GM18498 (cell line): ENCODE results near the gene C17orf113.
"Not testable (repeated sequence)": the region's sequence is repeated elsewhere in the genome, so short reads cannot be mapped to it uniquely, and the experiment has no call there.

Experiments
- ATAC-seq: cut with Tn5 transposase; IDR thresholded peaks from one replicate; pipeline ENCODE4 v1.9.1; 2021; ENCODE audit warnings: mild to moderate bottlenecking, moderate library complexity; ENCODE audit not compliant: unreplicated experiment

Gene C17orf113

DNA sequence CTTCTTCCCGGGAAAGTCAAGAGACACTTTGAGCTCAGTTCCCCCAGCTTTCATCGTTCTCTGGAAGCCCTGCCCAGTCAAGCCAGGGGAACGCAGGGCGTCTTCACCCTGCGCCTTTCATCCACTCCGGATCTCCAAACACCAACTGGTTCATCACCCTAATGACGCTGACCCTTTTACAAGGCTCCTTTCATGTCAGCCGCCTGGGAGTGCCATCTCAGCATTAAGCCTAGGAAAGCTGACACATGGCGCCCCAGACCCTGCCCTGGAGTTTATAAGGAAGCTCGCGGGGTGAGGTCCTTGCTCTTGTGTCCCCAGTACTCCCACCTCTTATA lies 32.6 kb downstream of the C17orf113 start:
- no peak for ATAC-seq

DNA sequence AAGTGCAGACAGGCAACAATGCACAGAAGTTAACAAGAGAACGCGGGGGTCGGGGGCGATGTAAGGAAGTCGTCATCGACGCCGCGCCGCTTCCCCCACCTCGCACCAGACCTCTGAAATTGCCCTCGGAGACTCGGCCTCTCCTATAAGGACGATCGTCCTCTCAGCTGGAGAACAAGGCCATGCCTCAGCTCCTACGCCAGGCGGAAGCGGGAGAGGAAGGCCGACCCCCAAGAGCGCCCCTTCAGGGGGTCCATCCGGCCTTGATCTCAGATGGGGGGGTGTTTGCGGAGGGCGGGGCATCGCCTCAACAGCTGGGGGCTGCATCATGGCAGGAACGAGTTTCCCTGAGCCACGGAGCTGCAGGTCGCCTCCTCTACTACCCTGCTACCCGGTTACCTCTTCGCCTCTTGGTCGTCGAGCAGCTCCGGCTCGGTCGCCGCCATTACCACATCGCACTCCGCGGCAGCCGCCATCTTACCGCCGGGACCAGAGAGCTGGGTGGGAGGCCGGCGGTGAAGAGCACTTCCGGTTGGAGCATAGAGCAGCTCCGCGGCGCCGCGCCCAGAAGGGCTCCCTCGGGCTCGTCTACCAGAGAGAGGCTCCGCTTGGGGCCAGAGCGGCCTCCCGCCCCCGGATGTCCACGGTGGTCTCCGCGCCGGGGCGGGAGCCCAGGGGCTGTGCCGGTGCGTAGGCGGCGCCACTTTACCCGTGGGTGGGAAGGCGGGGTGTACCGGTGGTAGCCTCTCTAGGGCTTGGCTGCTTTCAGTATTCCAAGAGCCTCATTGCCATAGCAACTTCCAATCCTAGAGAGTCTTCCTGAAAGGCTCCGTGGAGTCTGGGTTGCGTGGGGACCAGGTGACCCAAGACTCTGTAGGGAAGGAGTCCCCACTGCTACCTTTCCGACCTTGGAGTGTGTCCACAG lies 33.2 kb downstream of the C17orf113 start, which contains the start of gene DNAJC7:
Gene DNAJC7, minus strand, starts transcription at position 499 of the 925 bp plus-strand sequence. Its CDS starts 23 bp downstream, at position 476.
- peak; percentile 84 for ATAC-seq

DNA sequence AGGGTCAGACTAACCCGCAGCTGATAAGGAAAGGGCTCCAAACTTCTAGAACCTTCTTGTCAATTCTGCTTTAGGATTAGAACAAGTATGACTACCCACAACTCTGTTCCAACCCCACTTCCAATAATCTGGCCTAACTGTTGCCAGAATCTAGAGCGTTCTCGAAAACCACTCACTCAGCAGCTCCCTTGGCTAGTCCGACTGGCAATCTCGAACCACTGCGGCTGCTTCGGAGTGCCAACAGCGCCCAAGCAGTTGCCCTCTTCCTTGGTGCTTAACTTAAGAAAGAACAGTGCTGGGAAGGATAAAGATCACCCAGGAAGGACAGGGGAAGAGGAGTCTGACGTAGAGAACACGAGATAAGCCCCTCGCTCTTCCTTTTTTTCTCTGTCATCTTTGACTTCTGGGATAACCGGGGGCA lies 34.0 kb downstream of the C17orf113 start:
- no peak for ATAC-seq

DNA sequence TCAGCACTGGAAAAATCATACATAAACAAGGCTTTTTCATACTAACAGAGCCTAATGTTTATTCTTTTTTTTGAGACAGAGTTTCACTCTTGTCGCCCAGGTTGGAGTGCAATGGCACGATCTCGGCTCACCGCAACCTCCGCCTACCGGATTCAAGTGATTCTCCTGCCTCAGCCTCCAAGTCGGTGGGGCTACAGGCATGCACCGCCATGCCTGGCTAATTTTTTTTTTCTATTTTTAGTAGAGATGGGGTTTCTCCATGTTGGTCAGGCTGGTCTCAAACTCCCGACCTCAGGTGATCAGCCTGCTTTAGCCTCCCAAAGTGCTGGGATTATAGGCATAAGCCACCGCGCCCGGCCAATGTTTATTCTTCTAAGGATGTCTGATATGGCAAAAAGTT lies 36.7 kb downstream of the C17orf113 start:
- not testable (repeated sequence) for ATAC-seq

DNA sequence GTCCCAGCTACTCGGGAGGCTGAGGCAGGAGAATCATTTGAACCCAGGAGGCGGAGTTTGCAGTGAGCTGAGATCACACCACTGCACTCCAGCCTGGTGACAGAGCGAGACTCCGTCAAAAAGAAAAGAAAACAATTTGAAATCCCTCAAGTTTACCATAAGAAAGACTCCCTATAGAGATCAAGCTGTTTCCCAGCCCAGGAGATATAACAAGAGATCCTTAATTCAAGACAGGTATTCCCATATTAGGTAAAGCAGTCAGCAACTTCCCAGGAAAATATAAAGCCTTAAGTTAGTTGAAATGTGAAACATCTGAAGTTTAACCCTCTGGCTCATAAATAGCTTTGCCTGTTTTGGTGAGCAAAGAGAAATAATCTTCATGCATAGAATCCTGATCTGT lies 38.0 kb downstream of the C17orf113 start:
- ATAC-seq: not testable (repeated sequence)

DNA sequence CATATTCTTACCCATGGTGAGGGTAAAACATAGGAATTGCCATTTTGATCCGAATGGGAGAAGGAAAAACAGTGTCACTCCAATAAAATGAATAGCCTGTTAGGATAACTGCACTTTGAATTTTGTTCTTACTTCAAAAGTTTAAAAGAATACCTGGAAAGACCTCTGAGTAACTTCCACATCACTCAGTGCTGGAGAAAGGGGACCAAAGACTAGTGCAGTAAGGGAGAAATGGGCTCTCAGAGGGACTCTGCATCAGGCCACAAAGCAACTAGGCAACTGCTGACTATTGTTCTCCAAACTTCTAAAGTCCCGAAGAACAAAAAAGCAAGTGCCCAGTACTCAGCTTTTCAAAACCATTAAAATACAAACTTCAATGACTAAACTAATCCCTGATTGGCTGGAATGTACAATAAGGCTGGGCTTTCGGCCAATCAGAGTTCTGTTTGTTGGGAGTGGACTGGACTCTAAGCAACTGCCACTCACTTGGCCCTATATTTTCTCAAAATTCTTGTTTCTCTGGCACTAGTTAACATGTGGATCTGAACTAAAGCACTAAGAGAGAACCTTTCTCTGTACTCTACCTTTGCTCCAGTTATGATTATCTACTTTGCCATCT lies 39.4 kb downstream of the C17orf113 start:
- ATAC-seq: no peak

DNA sequence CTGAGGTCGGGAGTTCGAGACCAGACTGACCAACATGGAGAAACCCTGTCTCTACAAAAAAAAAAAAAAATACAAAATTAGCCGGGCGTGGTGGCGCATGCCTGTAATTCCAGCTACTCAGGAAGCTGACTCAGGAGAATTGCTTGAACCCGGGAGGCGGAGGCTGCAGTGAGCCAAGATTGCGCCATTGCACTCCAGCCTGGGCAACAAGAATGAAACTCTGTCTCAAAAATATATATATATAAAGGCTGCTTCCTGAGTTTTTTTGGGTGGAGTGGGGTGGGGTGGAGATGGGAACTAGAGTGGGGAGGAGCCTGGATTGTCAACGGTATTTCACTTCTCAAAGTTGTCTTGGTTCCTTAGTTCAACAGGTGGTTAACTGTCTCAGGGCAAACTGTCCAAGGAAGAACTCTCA lies 40.1 kb downstream of the C17orf113 start:
- not testable (repeated sequence) for ATAC-seq

DNA sequence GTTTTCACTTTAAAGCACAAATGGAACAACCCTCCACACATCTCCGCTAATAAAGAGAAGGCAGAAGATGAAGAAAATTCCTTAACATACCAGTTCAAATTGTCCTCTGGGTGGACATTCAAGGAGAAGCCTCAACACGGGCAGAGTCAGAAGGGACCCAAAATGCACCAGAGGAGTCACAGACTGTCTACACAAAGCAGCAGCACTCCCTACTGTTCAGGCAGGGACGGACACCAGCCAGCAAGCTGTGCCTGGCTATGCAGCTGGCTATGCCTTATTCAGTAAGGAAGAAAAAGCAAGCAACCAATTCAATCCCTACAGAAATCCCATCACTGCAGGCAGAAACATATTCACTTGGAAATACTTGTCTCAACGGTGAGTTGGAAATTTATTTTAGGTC lies 41.2 kb downstream of the C17orf113 start:
- no peak for ATAC-seq

DNA sequence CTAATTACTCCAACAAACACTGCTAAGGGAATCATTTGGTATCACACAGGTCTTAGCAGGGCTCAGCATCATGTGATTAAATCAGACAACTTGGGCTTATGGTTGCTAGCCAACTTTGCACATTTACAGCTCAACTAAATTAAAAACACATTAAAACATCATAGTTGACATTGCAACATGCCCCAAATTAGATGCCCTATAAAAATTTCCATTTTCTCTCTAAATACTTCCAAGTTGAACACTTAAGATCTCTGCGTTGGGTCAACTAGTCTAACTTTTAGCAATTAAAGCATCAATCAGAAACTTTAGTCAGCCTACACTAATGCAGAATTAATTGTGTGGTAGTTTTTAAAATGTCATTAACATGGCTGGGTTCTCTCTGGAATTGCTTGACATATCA lies 45.2 kb downstream of the C17orf113 start:
- no peak for ATAC-seq

DNA sequence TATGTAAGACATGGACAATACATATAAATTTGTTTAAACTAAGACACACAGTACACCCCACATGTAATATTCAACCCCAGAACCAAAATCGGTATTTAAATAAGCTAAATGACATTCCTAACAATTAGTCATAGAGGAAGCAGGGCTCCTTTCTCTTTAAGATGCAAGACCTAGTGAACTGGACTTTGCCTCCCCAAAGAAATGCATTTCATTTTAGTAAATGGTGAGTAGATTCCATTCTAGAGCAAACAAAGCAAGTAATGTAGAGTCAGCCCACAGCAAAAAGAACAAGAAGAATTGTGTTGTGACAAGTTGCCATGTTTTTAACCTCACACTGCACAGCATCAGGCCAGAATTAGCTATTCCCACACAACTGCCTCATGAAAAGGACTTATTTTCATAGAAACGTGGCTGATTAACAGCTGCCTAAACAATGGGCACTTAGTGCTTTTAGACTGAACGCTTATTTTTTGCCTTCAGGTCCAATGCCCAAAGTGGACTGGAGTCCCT lies 47.6 kb downstream of the C17orf113 start:
- ATAC-seq: no peak

DNA sequence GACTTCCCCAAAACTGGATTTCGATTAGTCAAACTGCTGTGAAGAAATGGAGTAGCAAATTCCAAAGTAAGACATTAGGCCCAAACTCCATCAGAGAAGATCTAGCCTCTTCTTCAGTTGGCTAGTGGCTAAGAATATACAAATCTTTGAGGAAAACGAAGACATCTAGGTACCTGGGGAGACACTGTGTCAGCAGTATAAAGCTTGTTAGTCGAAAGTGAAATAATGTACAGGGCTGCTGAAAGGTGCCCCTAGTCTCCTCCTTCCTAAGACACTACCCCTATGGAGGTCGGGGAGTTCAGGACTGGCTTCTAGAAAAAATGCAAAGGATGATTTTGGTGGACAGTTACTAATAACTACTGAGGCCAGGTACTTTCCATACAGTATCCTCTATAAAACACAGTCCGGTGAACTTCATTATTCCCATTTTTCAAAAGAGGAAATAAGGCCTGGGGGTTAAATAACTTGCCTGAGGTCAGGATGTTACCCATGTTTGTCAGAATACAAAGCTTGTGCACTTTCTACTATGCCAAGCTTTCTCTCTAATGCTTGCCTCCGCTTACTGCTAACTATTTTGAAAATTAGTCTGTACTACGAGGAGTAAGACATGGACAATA lies 48.1 kb downstream of the C17orf113 start:
- ATAC-seq: no peak

DNA sequence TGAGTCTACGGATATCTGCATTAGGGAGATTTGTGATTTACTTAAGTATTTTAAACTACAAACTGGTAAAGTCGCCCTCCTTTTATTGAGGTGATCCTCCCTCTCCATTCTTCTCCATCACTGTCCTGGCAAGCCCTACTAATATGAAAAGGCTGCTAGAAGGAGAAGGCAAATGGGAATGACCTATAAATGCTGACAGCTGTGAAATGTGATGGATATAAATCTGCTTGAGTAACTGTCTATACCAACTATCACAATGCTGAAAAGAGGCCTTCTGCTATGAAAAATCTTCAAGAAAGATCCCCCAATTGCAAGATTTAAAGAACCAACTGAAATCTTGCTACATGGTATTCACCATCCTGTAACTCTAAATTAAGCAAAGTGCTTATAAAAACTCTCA lies 48.7 kb downstream of the C17orf113 start:
- ATAC-seq: no peak

DNA sequence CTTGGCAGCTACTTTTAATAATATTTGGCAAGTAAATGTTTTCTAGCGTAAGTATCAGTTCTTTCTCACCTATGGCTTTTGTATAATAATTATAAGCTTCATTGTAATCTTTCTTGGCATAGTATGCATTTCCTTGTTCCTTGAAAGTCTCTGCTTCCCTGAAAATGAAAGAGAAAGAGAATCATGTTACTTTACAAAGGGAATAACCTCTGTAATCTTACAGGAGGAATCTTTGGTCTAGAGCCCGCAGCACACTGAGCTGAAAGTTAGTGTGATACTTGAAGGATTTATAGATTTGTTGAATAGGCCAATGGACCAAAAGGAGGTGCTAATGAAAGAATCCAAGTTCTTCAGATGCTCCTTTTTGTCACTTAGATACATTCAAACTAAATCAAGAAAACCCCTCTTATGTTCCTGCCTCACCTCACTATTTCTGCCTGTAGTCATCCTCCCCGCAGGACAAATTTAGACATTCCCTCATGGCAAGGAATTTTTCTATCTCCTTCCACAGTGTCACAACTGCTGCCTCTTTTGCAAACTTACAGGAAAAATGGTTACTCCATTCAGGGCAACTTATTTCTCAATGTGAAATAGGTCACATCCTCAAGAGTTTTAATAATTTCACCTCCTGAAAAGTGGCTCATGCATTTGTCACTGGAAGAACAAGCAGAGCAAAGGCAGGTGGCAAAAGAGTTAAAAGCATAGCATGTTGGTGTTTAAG lies 49.8 kb downstream of the C17orf113 start:
- ATAC-seq: no peak

DNA sequence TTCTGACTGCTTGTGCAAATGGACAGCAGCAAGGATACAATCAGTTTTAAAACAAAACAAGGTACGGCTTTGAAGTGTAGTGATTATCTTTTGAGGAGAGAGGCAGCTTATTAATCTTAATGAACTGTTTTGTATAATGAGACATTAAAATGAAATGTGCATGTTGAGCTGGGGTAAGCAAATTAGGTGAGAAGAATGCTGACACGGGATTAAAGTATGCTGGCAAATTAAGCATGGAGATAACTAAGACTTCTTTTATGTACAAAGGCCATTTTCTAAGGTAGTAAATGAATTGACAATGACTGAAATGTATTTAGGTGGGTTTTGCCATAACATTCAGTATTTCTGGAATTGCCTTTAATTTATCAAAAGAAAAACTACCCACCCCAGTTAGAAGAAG lies 51.9 kb downstream of the C17orf113 start:
- no peak for ATAC-seq

DNA sequence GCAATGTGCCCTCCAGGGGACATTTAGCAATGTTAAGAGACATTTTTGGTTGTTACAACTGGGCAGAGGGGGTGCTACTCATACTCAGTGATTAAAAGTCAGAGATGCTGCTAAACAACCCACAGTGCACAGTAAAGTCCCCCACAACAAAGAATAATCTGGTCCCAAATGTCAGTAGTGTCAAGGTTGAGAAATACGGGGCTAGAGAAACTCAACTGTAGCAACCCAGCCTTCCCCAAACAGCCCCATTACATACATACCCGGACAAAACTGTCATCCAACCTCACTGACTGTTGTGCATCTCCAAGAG lies 53.6 kb downstream of the C17orf113 start:
- no peak for ATAC-seq

DNA sequence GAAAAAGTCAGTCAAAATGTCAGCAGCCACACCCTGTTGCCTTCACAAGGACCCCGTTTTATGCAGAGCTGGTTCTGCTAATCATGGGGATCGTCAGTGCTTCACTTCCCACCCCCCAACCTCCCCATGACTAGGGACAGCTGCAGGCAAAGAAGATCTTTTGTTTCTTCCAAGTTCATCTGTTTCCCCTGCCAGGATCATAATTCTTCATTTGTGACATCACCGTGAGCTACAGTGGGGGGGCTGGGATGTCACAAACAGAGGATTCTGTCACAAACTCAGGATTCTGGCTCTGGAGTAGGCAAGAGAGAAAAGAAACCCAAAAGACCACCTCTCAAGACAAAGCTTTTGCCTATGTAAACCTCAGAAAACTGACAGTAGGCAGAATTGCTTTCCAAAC lies 57.8 kb downstream of the C17orf113 start:
- no peak for ATAC-seq

DNA sequence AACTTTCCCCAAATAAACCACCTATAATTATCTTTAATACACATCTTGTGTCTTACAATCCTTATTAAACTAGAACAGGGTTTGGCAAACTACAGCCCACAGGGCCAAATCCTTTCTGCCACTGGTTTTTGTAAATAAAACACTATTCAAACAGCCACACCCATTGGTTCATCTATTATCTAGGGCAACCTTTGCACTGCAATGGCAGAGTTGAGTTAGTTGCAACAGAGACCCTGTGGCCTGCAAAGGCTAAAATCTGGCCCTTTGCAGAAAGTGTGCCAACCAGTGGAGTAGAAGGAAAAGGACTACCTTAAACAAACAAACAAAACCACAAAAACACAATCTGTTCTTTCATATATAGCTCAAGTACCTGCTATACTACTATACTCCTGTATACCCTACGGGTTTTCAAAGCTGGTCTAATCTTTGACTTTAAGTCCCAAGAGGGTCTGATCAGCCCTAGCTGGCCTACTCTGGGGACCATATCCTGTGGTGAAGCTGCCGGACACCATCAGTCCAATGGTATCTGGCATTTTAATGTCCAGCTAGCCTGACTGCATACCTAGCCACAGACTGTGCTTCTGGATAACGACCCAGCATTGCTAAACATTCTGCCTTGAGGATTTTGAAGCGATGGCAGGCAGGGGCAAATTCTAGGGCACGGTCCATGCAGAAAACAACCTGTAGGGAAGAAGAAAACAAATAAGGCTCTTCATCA lies 60.5 kb downstream of the C17orf113 start:
- no peak for ATAC-seq

DNA sequence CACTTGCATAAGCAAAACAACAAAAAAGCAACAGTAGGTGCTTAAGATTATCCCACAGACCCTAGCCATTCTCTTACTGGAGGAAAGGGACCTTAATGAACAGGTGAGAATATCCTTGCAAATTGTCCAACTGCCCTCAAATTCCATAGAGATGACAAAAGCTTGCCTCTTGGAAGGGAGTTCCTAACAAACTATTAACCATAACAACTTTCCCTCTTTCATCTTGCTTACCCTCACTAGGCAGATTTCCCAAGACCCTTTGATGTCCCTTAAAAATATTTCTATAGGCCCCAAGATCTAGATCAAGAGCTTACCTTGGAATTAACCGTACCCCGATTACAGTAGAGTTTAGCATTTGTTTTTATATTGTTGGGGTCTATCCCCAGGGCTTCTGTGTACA lies 62.0 kb downstream of the C17orf113 start:
- ATAC-seq: no peak
